HepG2 (cell line): ENCODE data around the gene CREB3. TPM values are rescaled to one million over a fixed set of nuclear protein-coding genes. Genes with fewer than 3 reads are reported as not detected.

ENCODE experiments used
- BRD4 ChIP-seq: sonication (generic); formaldehyde crosslinking; IDR thresholded peaks from 2 replicates; pipeline ENCODE4 v1.4.0; 2020; ENCODE audit warnings: missing genetic modification reagents
- DRAP1 ChIP-seq: IDR thresholded peaks from 2 replicates; pipeline ENCODE4 v1.6.1; 2016; ENCODE audit warnings: missing genetic modification reagents, missing compliant biosample characterization
- EEA1 ChIP-seq: sonication (generic); formaldehyde crosslinking; IDR thresholded peaks from 2 replicates; pipeline ENCODE4 v1.5.1; 2020; ENCODE audit warnings: mild to moderate bottlenecking, missing genetic modification reagents, borderline replicate concordance
- GFI1 ChIP-seq: sonication (generic); formaldehyde crosslinking; IDR thresholded peaks from 2 replicates; pipeline ENCODE4 v1.5.0; 2020; ENCODE audit warnings: missing genetic modification reagents, mild to moderate bottlenecking, borderline replicate concordance
- HNF1B ChIP-seq: sonication (generic); formaldehyde crosslinking; IDR thresholded peaks from 2 replicates; pipeline ENCODE4 v1.5.1; 2020; ENCODE audit warnings: mild to moderate bottlenecking, moderate library complexity, missing genetic modification reagents
- HNRNPK ChIP-seq: fragments of 200-400 bp; formaldehyde crosslinking; IDR thresholded peaks from 2 replicates; pipeline ENCODE4 v1.6.1; 2018; ENCODE audit warnings: low read length, low read depth, moderate library complexity, mild to moderate bottlenecking; ENCODE audit not compliant: poor library complexity, severe bottlenecking
- HNRNPLL ChIP-seq: fragments of 200-400 bp; formaldehyde crosslinking; IDR thresholded peaks from 2 replicates; pipeline ENCODE4 v1.6.1; 2017; ENCODE audit warnings: mild to moderate bottlenecking, low read depth, low read length; ENCODE audit not compliant: poor library complexity, severe bottlenecking
- IKZF4 ChIP-seq: sonication (generic); formaldehyde crosslinking; IDR thresholded peaks from 2 replicates; pipeline ENCODE4 v1.5.1; 2020; ENCODE audit warnings: borderline replicate concordance, mild to moderate bottlenecking, low read depth, missing genetic modification reagents; ENCODE audit errors: not compliant biosample characterization
- NKX3-1 ChIP-seq: sonication (generic); formaldehyde crosslinking; IDR thresholded peaks from 2 replicates; pipeline ENCODE4 v1.5.0; 2020; ENCODE audit warnings: missing genetic modification reagents
- NR3C1 ChIP-seq: sonication (generic); formaldehyde crosslinking; IDR thresholded peaks from 2 replicates; pipeline ENCODE4 v1.4.0; 2020; ENCODE audit warnings: missing genetic modification reagents
- PAWR ChIP-seq: sonication (generic); formaldehyde crosslinking; IDR thresholded peaks from 2 replicates; pipeline ENCODE4 v1.4.0; 2020; ENCODE audit warnings: missing genetic modification reagents, mild to moderate bottlenecking, borderline replicate concordance
- PHF21A ChIP-seq: sonication (generic); formaldehyde crosslinking; IDR thresholded peaks from 2 replicates; pipeline ENCODE4 v1.5.0; 2020; ENCODE audit warnings: mild to moderate bottlenecking, missing genetic modification reagents
- SRY ChIP-seq: sonication (generic); formaldehyde crosslinking; IDR thresholded peaks from 2 replicates; pipeline ENCODE4 v1.8.0; 2022; ENCODE audit warnings: mild to moderate bottlenecking, missing genetic modification reagents
- TEAD2 ChIP-seq: sonication (generic); formaldehyde crosslinking; IDR thresholded peaks from 2 replicates; pipeline ENCODE4 v1.9.0; 2021; ENCODE audit warnings: missing genetic modification reagents
- YEATS2 ChIP-seq: sonication (generic); formaldehyde crosslinking; IDR thresholded peaks from 2 replicates; pipeline ENCODE4 v1.4.0; 2020; ENCODE audit warnings: missing genetic modification reagents, borderline replicate concordance
- ZNF382 ChIP-seq: sonication (generic); formaldehyde crosslinking; IDR thresholded peaks from 2 replicates; pipeline ENCODE4 v1.5.0; 2020; ENCODE audit warnings: missing genetic modification reagents, mild to moderate bottlenecking, borderline replicate concordance
- ZNF543 ChIP-seq: sonication (generic); formaldehyde crosslinking; IDR thresholded peaks from 2 replicates; pipeline ENCODE4 v1.4.0; 2020; ENCODE audit warnings: mild to moderate bottlenecking, missing genetic modification reagents
- ZNF589 ChIP-seq: sonication (generic); formaldehyde crosslinking; conservative IDR thresholded peaks from 2 replicates; pipeline ENCODE4 v1.8.0; 2022; ENCODE audit warnings: mild to moderate bottlenecking, moderate library complexity, missing genetic modification reagents
- ZNF710 ChIP-seq: sonication (generic); formaldehyde crosslinking; IDR thresholded peaks from 2 replicates; pipeline ENCODE4 v1.5.0; 2020; ENCODE audit warnings: mild to moderate bottlenecking, missing genetic modification reagents, borderline replicate concordance
- ZNF891 ChIP-seq: sonication (generic); formaldehyde crosslinking; IDR thresholded peaks from 2 replicates; pipeline ENCODE4 v1.5.0; 2020; ENCODE audit warnings: mild to moderate bottlenecking, missing genetic modification reagents
- polyA plus RNA-seq, 8 experiments: library from polyadenylated mRNA; depleted of rRNA in 3 of 8; stranded (reverse) in 7 of 8; unstranded in 1 of 8; fragments of >200 nt; fragmentation: Illumina TruSeq in 4 of 8; extraction: Trizol in 4 of 8; gene quantifications; 2 replicates each; pipeline versions ENCODE4 v1.2.1 to v1.2.3, GENCODE V29; 2011 to 2016; ENCODE audit warnings: low read depth in 4 of 8, missing spikeins in 1 of 8, mixed read lengths in 1 of 8; ENCODE audit not compliant: insufficient read depth in 1 of 8
- total RNA-seq, 5 experiments: library from RNA; depleted of rRNA; stranded (reverse); fragments of >200 nt; fragmentation: Illumina TruSeq; extraction: Trizol; gene quantifications; 2 replicates each; pipeline ENCODE4 v1.2.3, GENCODE V29; 2016; ENCODE audit warnings: low read depth in 1 of 5
- TF ChIP-seq, protein P1 (sequence below): sonication (generic); formaldehyde crosslinking; IDR thresholded peaks from 2 replicates; pipeline ENCODE4 v1.5.1; 2020; ENCODE audit warnings: mild to moderate bottlenecking, missing genetic modification reagents, moderate library complexity
- TF ChIP-seq, protein P2 (sequence below): sonication (generic); IDR thresholded peaks from 2 replicates; pipeline ENCODE4 v1.6.1; 2016; ENCODE audit warnings: low read depth, borderline replicate concordance

Gene CREB3
- total and polyA plus RNA-seq, 2 of the 13 experiments (the other 11 are each of a cell fraction or from before 2014, with no cell fraction given): 11.1 to 34.2 TPM

- TF ChIP-seq BRD4 (CRISPR knock-in tag): no peak; the same call in 1 of the 2 replicates
- TF ChIP-seq ZNF891 (CRISPR knock-in tag): peak; percentile 51; the same call in 1 of the 2 replicates
- TF ChIP-seq GFI1 (CRISPR knock-in tag): no peak
- no peak for TF ChIP-seq IKZF4 (CRISPR knock-in tag)
- no peak for TF ChIP-seq ZNF589 (CRISPR knock-in tag)
- TF ChIP-seq PHF21A (CRISPR knock-in tag): no peak
- TF ChIP-seq, protein P1, sequence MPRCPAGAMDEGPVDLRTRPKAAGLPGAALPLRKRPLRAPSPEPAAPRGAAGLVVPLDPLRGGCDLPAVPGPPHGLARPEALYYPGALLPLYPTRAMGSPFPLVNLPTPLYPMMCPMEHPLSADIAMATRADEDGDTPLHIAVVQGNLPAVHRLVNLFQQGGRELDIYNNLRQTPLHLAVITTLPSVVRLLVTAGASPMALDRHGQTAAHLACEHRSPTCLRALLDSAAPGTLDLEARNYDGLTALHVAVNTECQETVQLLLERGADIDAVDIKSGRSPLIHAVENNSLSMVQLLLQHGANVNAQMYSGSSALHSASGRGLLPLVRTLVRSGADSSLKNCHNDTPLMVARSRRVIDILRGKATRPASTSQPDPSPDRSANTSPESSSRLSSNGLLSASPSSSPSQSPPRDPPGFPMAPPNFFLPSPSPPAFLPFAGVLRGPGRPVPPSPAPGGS (CRISPR knock-in tag): no peak
- TF ChIP-seq NR3C1: no peak
- TF ChIP-seq ZNF710 (CRISPR knock-in tag): no peak; the same call in 1 of the 2 replicates
- TF ChIP-seq ZNF543 (CRISPR knock-in tag): peak; percentile 88; the same call in 1 of the 2 replicates
- TF ChIP-seq HNRNPK: no peak
- no peak for TF ChIP-seq DRAP1 (CRISPR knock-in tag)
- TF ChIP-seq, protein P2, sequence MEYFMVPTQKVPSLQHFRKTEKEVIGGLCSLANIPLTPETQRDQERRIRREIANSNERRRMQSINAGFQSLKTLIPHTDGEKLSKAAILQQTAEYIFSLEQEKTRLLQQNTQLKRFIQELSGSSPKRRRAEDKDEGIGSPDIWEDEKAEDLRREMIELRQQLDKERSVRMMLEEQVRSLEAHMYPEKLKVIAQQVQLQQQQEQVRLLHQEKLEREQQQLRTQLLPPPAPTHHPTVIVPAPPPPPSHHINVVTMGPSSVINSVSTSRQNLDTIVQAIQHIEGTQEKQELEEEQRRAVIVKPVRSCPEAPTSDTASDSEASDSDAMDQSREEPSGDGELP: peak; percentile 3; the same call in 1 of the 2 replicates
- TF ChIP-seq YEATS2: no peak; the same call in none of the 2 replicates
- no peak for TF ChIP-seq SRY (CRISPR knock-in tag)
- no peak for TF ChIP-seq ZNF382 (CRISPR knock-in tag)
- TF ChIP-seq HNRNPLL: peak; percentile 0
- 0 out of 2 replicates have a peak, but pooled peaks have one; percentile 13 for TF ChIP-seq HNF1B (CRISPR knock-in tag)
- 0 out of 2 replicates have a peak, but pooled peaks have one; percentile 47 for TF ChIP-seq EEA1 (CRISPR knock-in tag)
- no peak for TF ChIP-seq NKX3-1 (CRISPR knock-in tag)
- no peak for TF ChIP-seq TEAD2 (CRISPR knock-in tag)
- no peak for TF ChIP-seq PAWR (CRISPR knock-in tag)
Measured at GRCh38 chr9:35749515-35750255, 17.2 kb downstream of the CREB3 start (continued).
